ES-I3 (cell line): ENCODE measurements around the gene PLA2G6.

Source experiments
- H3K36me3 ChIP-seq: 2 replicates; pipeline ENCODE4 v1.6.1; 2013; ENCODE audit warnings: mild to moderate bottlenecking, low read length, control low read depth, moderate library complexity; ENCODE audit not compliant: insufficient read depth
- H3K4me1 ChIP-seq: 2 replicates; pipeline ENCODE4 v1.6.1; 2013; ENCODE audit warnings: mild to moderate bottlenecking, control low read depth, low read length; ENCODE audit not compliant: insufficient read depth
- H3K9ac ChIP-seq: 2 replicates; pipeline ENCODE4 v1.6.1; 2013; ENCODE audit warnings: low read depth, mild to moderate bottlenecking, low read length, moderate library complexity
- H3K9me3 ChIP-seq: 2 replicates; pipeline ENCODE4 v1.6.1; 2013; ENCODE audit warnings: mild to moderate bottlenecking, low read length, moderate library complexity; ENCODE audit not compliant: control insufficient read depth, insufficient read depth

PLA2G6 gene

DNA sequence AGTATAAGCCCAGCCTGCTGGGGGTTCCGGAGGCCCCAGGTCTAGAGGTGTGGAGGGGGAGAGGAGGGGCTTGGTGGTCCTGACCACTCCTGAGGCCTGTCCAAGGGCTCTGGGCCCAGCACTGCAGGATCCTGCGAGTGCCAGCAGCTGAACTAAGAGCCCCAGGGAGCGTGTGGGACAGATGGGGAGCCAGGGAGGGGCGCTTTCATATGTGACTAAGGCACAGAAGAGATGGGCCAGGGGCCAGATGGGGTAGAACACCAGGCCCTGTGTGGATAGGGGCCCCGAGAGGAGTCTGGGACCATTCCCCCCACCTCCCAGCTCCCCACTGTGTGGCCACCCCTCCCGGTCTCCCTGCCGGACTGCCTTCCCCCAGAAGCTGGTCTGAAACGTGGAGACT lies 38.5 kb upstream of the PLA2G6 start:
- Histone ChIP-seq H3K9me3 (no peaks in the 10 kb centered on the region), H3K4me1 (peaks cover 26% of the 10 kb centered on the region), H3K36me3 (no peaks in the 10 kb centered on the region; the same call in 1 of the 2 replicates), H3K9ac (no peak overlapping the region)

- Histone ChIP-seq H3K36me3 (no peaks in the 10 kb centered on the region), H3K9me3 (no peaks in the 10 kb centered on the region), H3K9ac (no peak overlapping the region), H3K4me1 (peaks cover 30% of the 10 kb centered on the region)
Measured at GRCh38 chr22:38219632-38220031, 38.0 kb upstream of the PLA2G6 start.

- peaks cover 32% of the 10 kb centered on the region for H3K4me1 ChIP-seq
- H3K9ac ChIP-seq, result no peak overlapping the region
- no peaks in the 10 kb centered on the region for H3K9me3 ChIP-seq
- no peaks in the 10 kb centered on the region for H3K36me3 ChIP-seq
Measured at GRCh38 chr22:38218661-38219622, 37.3 kb upstream of the PLA2G6 start.

DNA sequence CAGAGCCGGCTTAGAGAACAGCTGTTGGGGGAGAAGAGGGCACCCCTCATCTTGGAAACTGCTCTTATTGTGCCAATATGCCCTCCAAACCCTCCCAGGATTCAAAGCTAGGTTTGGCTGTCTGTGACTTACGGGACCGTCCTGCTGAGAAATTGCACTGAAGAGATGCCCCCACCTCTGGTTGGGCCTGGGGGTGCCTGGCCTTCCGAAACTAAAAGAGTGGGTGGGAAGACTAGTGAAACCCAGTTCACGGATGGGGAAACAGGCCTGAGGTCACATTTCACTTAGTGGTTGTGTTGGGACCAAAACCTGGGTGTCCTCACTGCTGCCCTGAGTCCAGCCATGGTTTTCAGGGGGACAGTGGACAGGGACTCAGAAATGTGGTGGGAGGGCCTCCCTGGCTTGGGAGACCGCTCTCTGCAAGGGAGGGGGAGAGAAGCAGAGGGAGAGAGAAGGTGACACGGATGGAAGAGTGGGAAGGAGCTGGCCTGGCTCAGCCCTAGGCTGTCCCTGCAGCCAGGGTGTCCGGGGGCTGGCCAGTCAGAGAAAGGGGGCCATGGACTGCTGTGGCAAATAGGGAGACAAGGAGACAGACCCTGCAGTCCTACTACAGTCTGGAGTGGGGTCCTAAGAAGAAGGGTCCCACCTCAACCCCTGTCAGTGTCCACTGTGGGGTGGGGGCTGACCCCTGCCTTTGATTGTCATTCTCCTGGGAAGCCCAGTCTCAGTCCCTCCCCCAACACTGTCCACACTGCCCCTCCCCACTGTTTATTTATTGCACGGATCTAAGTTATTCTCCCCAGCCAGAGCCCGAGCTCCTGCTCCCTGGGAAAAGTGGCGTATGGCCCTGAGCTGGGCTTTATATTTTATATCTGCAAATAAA lies 33.8 kb upstream of the PLA2G6 start:
- H3K9me3 ChIP-seq, result no peaks in the 10 kb centered on the region
- H3K4me1 ChIP-seq, result peaks cover 38% of the 10 kb centered on the region
- H3K36me3 ChIP-seq, result no peaks in the 10 kb centered on the region
- H3K9ac ChIP-seq, result no peak overlapping the region; the same call in 1 of the 2 replicates

DNA sequence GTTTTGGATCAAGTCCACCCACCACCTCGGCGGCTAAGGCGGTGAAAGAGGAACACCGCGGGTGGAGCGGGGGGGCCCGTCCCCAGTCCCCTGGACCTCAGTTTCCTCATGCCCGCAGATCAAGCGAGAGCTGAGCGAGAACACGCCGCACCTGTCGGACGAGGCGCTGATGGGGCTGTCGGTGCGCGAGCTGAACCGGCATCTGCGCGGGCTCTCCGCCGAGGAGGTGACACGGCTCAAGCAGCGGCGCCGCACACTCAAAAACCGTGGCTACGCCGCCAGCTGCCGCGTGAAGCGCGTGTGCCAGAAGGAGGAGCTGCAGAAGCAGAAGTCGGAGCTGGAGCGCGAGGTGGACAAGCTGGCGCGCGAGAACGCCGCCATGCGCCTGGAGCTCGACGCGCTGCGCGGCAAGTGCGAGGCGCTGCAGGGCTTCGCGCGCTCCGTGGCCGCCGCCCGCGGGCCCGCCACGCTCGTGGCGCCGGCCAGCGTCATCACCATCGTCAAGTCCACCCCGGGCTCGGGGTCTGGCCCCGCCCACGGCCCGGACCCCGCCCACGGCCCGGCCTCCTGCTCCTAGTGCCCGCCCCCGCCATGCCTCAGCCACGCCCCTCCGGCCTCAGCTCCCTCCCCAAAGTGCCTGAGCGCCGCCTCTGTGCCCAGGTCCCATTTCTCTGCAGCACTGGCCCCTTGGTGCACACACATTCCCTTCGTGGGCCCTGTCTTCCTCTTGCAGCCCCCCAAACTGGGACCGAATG lies 32.8 kb upstream of the PLA2G6 start:
- no peaks in the 10 kb centered on the region for H3K36me3 ChIP-seq
- no peaks in the 10 kb centered on the region for H3K9me3 ChIP-seq
- peaks cover 32% of the 10 kb centered on the region for H3K4me1 ChIP-seq
- H3K9ac ChIP-seq, result peak overlapping the region; percentile 54; the same call in 1 of the 2 replicates

DNA sequence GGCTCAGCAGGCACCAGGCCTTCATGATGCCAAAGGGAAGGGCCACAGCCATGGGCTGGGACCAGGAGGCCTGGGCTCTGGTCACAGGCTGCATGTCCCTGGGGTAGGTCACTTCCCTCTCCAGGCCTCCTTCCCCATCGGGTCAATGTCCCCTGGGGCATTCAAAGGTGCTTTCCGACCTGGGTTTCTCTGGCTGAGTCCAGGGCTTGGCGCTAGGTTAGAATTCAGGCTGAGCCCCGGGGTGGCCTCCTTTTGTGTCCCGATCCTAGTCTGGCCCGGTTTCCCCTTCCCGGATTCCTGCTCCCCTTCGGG lies 32.3 kb upstream of the PLA2G6 start:
- Histone ChIP-seq H3K4me1 (peaks cover 26% of the 10 kb centered on the region), H3K9me3 (no peaks in the 10 kb centered on the region), H3K9ac (peak overlapping the region; percentile 54; the same call in 1 of the 2 replicates), H3K36me3 (no peaks in the 10 kb centered on the region)

DNA sequence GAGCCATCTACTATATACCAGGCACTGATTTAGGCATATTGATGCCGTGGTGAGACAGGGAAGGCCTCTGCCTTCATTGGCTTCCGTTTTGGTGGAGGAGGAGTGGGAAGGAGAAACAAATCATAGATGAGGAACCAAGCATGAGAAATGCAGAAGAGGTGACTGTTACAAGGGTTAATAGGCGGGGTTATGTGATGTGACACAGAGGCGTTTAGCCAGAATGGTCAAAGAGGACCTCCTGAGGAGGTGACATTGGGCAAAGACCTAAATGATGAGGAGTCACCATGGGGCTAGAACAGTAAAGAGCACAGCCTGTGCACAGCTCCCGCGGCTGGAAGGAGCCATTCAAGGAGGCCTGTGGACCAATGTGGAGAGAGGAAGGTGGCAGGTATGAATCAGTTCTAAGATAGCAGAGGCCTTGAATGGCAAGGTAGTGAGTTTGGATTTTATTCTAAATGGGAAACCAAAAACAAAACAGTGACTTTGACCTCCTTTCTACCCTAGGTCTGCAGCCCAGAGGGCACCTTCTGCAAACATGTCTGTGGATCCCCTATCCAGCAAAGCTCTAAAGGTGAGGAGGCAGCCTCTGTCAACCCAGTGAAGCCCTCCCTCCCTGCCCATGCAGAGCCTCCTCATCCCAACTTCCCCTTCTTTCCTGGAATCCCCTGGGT lies 31.8 kb upstream of the PLA2G6 start:
- no peaks in the 10 kb centered on the region for H3K36me3 ChIP-seq
- H3K4me1 ChIP-seq, result peaks cover 24% of the 10 kb centered on the region
- peak overlapping the region; percentile 54; the same call in 1 of the 2 replicates for H3K9ac ChIP-seq
- H3K9me3 ChIP-seq, result no peaks in the 10 kb centered on the region

DNA sequence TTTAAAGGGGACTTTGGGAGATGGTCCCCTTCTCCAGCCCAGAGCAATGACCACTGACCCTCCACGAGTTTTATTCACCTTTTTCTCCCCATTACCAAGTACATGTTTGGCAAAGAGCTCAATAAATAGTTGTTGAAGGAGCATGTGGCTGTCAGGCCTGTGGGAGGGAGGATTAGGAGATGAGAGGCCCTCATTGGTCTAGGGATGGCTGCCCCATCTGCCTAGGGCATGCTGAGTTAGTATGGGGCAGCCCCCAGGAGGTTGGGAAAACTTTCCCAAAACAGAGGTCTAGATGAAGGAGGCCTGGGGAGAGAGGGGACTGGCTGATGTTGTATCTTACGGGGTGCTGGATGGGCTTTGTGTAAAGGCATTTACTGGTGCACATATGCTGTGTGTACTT lies 30.8 kb upstream of the PLA2G6 start:
- Histone ChIP-seq H3K9me3 (no peaks in the 10 kb centered on the region), H3K4me1 (peaks cover 16% of the 10 kb centered on the region), H3K36me3 (no peaks in the 10 kb centered on the region), H3K9ac (no peak overlapping the region)

DNA sequence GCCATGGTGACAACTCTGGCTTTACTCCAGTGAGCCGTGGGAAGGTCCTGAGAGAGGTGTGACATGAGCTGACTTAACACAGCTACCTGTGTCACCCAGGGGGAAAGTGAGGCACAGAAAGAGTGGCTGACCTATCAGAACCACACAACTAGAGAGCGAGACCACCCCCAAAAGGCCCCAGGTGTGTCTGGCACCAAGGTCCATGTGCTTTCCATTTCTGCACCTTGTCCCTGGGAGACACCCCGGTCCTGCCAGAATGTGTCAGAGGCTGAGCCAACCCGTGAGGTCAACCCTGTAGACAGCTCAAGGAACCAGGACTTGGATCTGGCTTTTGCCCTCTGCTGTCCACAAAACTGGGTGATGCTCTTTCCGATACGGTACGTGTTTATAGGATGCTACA lies 29.9 kb upstream of the PLA2G6 start:
- H3K9me3 ChIP-seq, result no peaks in the 10 kb centered on the region

DNA sequence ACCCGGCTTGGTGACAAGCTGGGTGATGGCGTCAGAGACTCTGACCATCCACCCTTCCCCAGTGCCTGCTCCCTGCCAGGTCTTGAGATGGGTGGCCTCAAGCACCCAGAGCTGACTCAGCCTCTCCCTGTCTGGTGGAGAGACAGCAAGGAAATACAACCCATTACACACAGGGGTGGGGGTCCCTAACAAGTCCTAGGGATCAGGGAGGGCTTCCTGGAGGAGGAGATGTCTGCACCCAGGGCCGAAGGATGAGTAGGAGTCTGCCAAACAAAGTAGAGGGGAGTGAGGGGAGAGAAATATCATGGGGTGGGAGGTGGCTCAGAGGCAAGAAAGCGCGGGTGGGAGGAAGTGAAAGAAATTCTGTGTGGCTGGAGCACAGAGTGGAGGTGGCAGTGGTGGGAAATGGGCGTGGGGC lies 26.9 kb upstream of the PLA2G6 start:
- Histone ChIP-seq H3K36me3 (no peaks in the 10 kb centered on the region), H3K4me1 (peaks cover 3% of the 10 kb centered on the region; the same call in 1 of the 2 replicates), H3K9ac (no peak overlapping the region), H3K9me3 (no peaks in the 10 kb centered on the region)

More for the DNA sequence above, 29.9 kb upstream of the PLA2G6 start:
- Histone ChIP-seq H3K9ac (no peak overlapping the region), H3K4me1 (peaks cover 16% of the 10 kb centered on the region), H3K36me3 (no peaks in the 10 kb centered on the region)

DNA sequence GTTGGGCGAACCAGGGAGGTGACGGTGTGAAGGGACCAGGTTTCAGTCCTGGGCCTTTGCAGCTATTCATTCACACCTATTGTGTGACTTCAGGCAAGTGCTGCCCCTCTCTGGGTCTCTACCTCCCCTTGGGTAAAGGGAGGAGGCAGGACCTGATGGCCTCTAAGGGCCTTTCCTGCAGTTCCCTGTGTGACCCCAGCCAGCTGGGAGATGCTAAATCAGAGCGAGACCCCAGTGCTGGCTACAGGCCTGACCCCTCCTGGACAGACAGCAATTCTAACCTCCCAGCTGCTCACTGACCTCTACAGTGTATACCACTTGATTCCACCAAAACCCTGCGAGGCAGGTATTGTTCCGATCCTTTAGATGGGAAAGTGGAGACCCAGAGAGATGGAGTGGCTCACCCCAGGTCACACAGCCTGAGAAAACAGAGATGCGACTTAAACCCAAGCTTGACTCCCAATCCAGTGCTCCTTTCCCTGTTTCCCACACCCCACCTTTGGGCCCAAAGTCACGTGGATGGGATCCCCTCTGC lies 26.3 kb upstream of the PLA2G6 start:
- no peak overlapping the region for H3K9ac ChIP-seq
- no peaks in the 10 kb centered on the region for H3K9me3 ChIP-seq
- no peaks in the 10 kb centered on the region for H3K4me1 ChIP-seq
- no peaks in the 10 kb centered on the region for H3K36me3 ChIP-seq

DNA sequence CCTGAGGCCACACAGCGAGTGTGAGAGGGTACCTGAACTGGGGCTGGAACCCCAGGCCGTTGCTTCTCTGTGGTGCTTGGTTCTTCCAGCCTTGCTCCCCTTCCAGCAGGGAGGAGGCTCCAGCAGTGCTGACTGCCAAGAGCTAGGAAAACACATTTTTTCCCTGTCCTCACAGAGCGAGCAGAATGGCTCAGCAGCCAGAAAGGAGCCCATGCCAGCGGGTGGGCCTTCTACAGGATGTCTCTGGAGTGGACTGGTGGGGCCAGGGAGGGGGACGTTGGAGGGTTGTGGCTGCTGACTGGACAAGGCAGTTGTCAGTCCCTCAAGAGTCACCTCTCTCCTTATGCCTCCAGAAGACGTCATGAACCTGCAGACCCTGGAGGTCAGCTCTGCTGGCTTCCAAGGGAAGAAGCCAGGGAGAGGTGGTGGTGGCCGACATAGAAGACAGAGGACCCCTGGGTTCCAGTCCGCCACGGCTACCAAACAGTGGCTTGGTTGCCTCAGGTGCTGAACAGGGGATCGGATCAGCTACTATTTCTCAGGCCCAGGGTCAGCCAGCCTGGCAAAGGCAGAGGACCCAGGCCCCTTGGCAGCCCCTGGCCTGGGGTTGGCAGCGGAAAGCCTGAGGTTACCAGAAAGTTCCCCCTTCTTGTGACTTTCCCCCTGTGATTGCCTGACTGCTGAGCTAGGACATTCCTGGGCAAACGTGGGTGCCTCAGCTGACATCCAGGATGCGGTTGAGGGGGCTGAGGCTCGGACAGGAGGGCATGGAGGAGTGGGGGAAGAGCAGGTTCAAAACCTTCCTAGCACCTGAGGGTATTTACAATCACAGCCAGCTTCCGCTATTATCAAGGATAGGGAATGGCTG lies 23.9 kb upstream of the PLA2G6 start:
- no peak overlapping the region for H3K9ac ChIP-seq
- no peaks in the 10 kb centered on the region for H3K36me3 ChIP-seq
- no peaks in the 10 kb centered on the region; the same call in 1 of the 2 replicates for H3K4me1 ChIP-seq
- no peaks in the 10 kb centered on the region for H3K9me3 ChIP-seq

DNA sequence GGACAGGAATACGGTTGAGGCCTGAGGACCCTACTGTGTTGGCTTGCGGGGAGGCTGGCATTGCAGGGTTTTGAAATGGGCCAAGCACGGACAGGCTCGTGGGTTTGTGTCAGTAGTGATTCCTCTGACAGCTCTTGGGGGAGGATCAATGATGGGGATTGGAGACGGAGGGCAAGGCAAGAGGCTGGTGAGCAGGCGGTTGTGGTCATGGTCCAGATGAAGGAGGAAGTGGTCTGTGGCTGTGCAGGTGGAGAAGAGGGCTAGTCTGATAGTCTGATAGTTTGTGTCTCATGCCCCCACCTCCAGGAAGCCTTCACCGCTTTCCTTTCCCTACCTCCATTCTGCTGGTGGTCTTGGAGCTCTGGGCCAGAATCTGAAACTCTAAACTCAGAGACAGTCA lies 23.2 kb upstream of the PLA2G6 start:
- H3K9me3 ChIP-seq, result no peaks in the 10 kb centered on the region
- no peak overlapping the region for H3K9ac ChIP-seq
- no peaks in the 10 kb centered on the region; the same call in 1 of the 2 replicates for H3K4me1 ChIP-seq
- H3K36me3 ChIP-seq, result no peaks in the 10 kb centered on the region
